Measurements from ENCODE around the gene BMPR1B.

The BMPR1B gene

DNA sequence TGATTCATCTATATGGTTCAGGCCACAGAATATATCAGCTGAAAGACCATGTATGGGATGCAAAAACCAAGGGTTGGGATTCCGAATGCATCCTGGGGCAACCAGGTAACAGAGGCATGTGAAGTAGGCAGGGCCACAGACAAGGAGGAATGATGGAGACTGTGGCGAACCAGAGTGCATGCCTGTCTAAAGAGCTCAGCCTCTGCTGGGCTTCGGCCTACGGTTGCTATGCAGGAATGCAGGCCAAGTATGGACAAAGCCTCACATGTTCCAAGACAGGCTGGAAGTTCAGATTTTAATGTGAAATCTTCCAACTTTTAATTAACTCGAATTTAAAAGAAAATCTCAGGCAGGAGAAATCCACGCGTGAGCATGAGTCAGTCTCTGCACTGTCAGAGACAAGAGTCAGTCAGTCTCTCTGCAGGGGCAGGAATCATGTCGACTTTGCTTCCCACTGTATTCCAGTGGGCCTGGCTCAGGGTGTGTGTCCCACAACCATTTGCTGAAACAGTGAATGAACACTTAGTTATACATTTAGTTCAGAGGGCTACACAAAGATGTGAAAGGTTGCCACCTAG is 446.6 kb downstream of the BMPR1B start:
- TF ChIP-seq, protein P1, sequence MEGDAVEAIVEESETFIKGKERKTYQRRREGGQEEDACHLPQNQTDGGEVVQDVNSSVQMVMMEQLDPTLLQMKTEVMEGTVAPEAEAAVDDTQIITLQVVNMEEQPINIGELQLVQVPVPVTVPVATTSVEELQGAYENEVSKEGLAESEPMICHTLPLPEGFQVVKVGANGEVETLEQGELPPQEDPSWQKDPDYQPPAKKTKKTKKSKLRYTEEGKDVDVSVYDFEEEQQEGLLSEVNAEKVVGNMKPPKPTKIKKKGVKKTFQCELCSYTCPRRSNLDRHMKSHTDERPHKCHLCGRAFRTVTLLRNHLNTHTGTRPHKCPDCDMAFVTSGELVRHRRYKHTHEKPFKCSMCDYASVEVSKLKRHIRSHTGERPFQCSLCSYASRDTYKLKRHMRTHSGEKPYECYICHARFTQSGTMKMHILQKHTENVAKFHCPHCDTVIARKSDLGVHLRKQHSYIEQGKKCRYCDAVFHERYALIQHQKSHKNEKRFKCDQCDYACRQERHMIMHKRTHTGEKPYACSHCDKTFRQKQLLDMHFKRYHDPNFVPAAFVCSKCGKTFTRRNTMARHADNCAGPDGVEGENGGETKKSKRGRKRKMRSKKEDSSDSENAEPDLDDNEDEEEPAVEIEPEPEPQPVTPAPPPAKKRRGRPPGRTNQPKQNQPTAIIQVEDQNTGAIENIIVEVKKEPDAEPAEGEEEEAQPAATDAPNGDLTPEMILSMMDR (conservative IDR thresholded peaks at IDR 0.05; ENCODE audit: low read depth, low read length), result no peak
- DNase-seq (ENCODE audit: low read depth), result no peak
- no peak overlapping the region for H3K4me3 ChIP-seq (ENCODE audit: low read depth, low read length)

DNA sequence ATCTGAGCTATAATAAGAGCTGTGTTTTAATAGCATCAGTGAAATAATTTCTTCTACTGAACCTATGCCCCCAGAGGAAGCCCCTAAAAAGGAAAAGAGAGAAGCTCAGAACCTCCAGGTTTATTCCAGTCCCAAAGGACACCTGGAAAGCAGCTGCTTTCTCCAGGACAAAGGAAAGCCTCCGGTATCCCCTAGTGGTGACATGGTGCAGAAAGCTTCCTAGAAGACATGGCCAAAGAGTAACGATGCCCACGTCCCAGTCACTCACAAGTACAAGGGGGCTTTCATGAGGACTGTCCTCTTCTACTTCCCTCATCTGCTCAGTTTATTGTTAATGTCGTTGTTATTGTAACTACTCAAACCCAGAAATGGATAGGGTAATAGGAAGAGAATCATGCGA is 447.1 kb downstream of the BMPR1B start:
- TF ChIP-seq, protein P1 (conservative IDR thresholded peaks at IDR 0.05; ENCODE audit: low read depth, low read length), result peak; percentile 57
- H3K4me3 ChIP-seq (ENCODE audit: low read depth, low read length), result no peak overlapping the region
- DNase-seq (ENCODE audit: low read depth), result no peak

Data from choroid plexus epithelial cell (primary cell).